Measurements from ENCODE around the gene CPT1B.

- no peak for TF ChIP-seq EP300 (IDR thresholded peaks at IDR 0.05)
- no peak for TF ChIP-seq CTCF (IDR thresholded peaks at IDR 0.05)
- TF ChIP-seq POLR2AphosphoS5 (IDR thresholded peaks at IDR 0.05), result no peak
- TF ChIP-seq POLR2A (IDR thresholded peaks at IDR 0.05), result no peak
Measured at GRCh38 chr22:50521710-50522109, 56.5 kb downstream of the CPT1B start.
